ENCODE results near the gene S100A8.
"Not testable (repeated sequence)": the region's sequence is repeated elsewhere in the genome, so short reads cannot be mapped to it uniquely, and the experiment has no call there.

The S100A8 gene

GRCh38 chr1:153360592-153361479, 30.0 kb downstream of the S100A8 start:
- DNase-seq, result no peak

GRCh38 chr1:153360190-153360589, 30.7 kb downstream of the S100A8 start:
- no peak for DNase-seq

GRCh38 chr1:153359241-153359640, 31.6 kb downstream of the S100A8 start:
- DNase-seq, result no peak

- no peak for DNase-seq
These were observed 32.2 kb downstream of the S100A8 start for GRCh38 chr1:153358691-153358975.

- no peak for DNase-seq
These were observed 32.8 kb downstream of the S100A8 start, which contains the start of gene S100A9 for GRCh38 chr1:153357853-153358690. S100A9 (plus strand) TSS chr1:153357854; CDS start chr1:153358284, 430 bp downstream.

GRCh38 chr1:153357076-153357852, 33.6 kb downstream of the S100A8 start:
- DNase-seq, result no peak

- DNase-seq, result no peak
These were observed 34.3 kb downstream of the S100A8 start for GRCh38 chr1:153356392-153357075.

GRCh38 chr1:153355445-153356071, 35.3 kb downstream of the S100A8 start:
- DNase-seq, result peak; percentile 22

- DNase-seq, result no peak
These were observed 36.2 kb downstream of the S100A8 start for GRCh38 chr1:153354515-153355193.

- DNase-seq, result no peak
These were observed 37.5 kb downstream of the S100A8 start for GRCh38 chr1:153353226-153353947.

GRCh38 chr1:153352523-153352922, 38.4 kb downstream of the S100A8 start:
- DNase-seq, result peak; percentile 36

- DNase-seq, result no peak
These were observed 40.4 kb downstream of the S100A8 start for GRCh38 chr1:153350321-153350957.

- DNase-seq, result no peak
These were observed 41.2 kb downstream of the S100A8 start for GRCh38 chr1:153349363-153350320.

- DNase-seq, result no peak
These were observed 42.1 kb downstream of the S100A8 start, which contains the start of gene PGLYRP4 for GRCh38 chr1:153348511-153349362. PGLYRP4 (minus strand) TSS chr1:153348841; CDS start chr1:153347932, 909 bp downstream.

- no peak for DNase-seq
These were observed 43.0 kb downstream of the S100A8 start for GRCh38 chr1:153347856-153348255.

- not testable (repeated sequence) for DNase-seq
These were observed 43.8 kb downstream of the S100A8 start for GRCh38 chr1:153347049-153347448.

GRCh38 chr1:153346077-153346723, 44.7 kb downstream of the S100A8 start:
- DNase-seq, result no peak

Data from NCI-H446 treated with DMSO at 0.1 percent for 48 hours (cell line).